Measurements from ENCODE around the gene RBMY1D. TPM values are rescaled to one million over a fixed set of nuclear protein-coding genes. Genes with fewer than 3 reads are reported as not detected.

RBMY1D gene
- total and polyA plus RNA-seq, 2 experiments from 2014 or later: not detected

GRCh38 chrY:21836343-21836742 is 58.0 kb downstream of the RBMY1D start:
- no peak overlapping the region for H3K4me3 Mint-ChIP-seq
- no peaks in the 10 kb centered on the region for H3K4me1 Mint-ChIP-seq
- H3K27ac ChIP-seq (ENCODE audit: low read depth): no peak overlapping the region
- peaks cover 93% of the 10 kb centered on the region for H3K9me3 Mint-ChIP-seq
- H3K9me2 ChIP-seq (ENCODE audit: insufficient read depth): no peaks in the 10 kb centered on the region
- ATAC-seq: no peak
- H3K36me3 Mint-ChIP-seq (ENCODE audit: low read depth): peaks cover 7% of the 10 kb centered on the region; the same call in 2 of the 3 replicates
- H3K36me3 ChIP-seq (ENCODE audit: insufficient read depth): no peaks in the 10 kb centered on the region
- no peak overlapping the region for H3K4me3 ChIP-seq
- TF ChIP-seq, protein P1, sequence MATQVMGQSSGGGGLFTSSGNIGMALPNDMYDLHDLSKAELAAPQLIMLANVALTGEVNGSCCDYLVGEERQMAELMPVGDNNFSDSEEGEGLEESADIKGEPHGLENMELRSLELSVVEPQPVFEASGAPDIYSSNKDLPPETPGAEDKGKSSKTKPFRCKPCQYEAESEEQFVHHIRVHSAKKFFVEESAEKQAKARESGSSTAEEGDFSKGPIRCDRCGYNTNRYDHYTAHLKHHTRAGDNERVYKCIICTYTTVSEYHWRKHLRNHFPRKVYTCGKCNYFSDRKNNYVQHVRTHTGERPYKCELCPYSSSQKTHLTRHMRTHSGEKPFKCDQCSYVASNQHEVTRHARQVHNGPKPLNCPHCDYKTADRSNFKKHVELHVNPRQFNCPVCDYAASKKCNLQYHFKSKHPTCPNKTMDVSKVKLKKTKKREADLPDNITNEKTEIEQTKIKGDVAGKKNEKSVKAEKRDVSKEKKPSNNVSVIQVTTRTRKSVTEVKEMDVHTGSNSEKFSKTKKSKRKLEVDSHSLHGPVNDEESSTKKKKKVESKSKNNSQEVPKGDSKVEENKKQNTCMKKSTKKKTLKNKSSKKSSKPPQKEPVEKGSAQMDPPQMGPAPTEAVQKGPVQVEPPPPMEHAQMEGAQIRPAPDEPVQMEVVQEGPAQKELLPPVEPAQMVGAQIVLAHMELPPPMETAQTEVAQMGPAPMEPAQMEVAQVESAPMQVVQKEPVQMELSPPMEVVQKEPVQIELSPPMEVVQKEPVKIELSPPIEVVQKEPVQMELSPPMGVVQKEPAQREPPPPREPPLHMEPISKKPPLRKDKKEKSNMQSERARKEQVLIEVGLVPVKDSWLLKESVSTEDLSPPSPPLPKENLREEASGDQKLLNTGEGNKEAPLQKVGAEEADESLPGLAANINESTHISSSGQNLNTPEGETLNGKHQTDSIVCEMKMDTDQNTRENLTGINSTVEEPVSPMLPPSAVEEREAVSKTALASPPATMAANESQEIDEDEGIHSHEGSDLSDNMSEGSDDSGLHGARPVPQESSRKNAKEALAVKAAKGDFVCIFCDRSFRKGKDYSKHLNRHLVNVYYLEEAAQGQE (IDR thresholded peaks at IDR 0.05; ENCODE audit: unreplicated experiment): no peak
- no peak for TF ChIP-seq EZH2 (IDR thresholded peaks at IDR 0.05; ENCODE audit: low read depth, unreplicated experiment)
- no peak for TF ChIP-seq JUNB (IDR thresholded peaks at IDR 0.05; ENCODE audit: unreplicated experiment)
- TF ChIP-seq ZNF331 (CRISPR knock-in tag; IDR thresholded peaks at IDR 0.05; ENCODE audit: low read depth): no peak
- no peak for TF ChIP-seq ETS1 (IDR thresholded peaks at IDR 0.05)
- TF ChIP-seq CREB1 (CRISPR knock-in tag; IDR thresholded peaks at IDR 0.05; ENCODE audit: low read depth): no peak
- no peak for TF ChIP-seq NANOG (IDR thresholded peaks at IDR 0.05; ENCODE audit: borderline replicate concordance)
- no peak for TF ChIP-seq EZH2phosphoT487 (IDR thresholded peaks at IDR 0.05; ENCODE audit: unreplicated experiment)
- TF ChIP-seq POLR2AphosphoS5 (IDR thresholded peaks at IDR 0.05; ENCODE audit: low read depth): no peak
- TF ChIP-seq, protein P2, sequence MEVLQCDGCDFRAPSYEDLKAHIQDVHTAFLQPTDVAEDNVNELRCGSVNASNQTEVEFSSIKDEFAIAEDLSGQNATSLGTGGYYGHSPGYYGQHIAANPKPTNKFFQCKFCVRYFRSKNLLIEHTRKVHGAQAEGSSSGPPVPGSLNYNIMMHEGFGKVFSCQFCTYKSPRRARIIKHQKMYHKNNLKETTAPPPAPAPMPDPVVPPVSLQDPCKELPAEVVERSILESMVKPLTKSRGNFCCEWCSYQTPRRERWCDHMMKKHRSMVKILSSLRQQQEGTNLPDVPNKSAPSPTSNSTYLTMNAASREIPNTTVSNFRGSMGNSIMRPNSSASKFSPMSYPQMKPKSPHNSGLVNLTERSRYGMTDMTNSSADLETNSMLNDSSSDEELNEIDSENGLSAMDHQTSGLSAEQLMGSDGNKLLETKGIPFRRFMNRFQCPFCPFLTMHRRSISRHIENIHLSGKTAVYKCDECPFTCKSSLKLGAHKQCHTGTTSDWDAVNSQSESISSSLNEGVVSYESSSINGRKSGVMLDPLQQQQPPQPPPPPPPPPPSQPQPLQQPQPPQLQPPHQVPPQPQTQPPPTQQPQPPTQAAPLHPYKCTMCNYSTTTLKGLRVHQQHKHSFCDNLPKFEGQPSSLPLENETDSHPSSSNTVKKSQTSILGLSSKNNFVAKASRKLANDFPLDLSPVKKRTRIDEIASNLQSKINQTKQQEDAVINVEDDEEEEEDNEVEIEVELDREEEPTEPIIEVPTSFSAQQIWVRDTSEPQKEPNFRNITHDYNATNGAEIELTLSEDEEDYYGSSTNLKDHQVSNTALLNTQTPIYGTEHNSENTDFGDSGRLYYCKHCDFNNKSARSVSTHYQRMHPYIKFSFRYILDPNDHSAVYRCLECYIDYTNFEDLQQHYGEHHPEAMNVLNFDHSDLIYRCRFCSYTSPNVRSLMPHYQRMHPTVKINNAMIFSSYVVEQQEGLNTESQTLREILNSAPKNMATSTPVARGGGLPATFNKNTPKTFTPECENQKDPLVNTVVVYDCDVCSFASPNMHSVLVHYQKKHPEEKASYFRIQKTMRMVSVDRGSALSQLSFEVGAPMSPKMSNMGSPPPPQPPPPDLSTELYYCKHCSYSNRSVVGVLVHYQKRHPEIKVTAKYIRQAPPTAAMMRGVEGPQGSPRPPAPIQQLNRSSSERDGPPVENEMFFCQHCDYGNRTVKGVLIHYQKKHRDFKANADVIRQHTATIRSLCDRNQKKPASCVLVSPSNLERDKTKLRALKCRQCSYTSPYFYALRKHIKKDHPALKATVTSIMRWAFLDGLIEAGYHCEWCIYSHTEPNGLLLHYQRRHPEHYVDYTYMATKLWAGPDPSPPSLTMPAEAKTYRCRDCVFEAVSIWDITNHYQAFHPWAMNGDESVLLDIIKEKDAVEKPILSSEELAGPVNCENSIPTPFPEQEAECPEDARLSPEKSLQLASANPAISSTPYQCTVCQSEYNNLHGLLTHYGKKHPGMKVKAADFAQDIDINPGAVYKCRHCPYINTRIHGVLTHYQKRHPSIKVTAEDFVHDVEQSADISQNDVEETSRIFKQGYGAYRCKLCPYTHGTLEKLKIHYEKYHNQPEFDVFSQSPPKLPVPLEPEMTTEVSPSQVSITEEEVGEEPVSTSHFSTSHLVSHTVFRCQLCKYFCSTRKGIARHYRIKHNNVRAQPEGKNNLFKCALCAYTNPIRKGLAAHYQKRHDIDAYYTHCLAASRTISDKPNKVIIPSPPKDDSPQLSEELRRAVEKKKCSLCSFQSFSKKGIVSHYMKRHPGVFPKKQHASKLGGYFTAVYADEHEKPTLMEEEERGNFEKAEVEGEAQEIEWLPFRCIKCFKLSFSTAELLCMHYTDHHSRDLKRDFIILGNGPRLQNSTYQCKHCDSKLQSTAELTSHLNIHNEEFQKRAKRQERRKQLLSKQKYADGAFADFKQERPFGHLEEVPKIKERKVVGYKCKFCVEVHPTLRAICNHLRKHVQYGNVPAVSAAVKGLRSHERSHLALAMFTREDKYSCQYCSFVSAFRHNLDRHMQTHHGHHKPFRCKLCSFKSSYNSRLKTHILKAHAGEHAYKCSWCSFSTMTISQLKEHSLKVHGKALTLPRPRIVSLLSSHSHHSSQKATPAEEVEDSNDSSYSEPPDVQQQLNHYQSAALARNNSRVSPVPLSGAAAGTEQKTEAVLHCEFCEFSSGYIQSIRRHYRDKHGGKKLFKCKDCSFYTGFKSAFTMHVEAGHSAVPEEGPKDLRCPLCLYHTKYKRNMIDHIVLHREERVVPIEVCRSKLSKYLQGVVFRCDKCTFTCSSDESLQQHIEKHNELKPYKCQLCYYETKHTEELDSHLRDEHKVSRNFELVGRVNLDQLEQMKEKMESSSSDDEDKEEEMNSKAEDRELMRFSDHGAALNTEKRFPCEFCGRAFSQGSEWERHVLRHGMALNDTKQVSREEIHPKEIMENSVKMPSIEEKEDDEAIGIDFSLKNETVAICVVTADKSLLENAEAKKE (CRISPR knock-in tag; IDR thresholded peaks at IDR 0.05): no peak
- TF ChIP-seq STAT1 (IDR thresholded peaks at IDR 0.05; ENCODE audit: unreplicated experiment): no peak
- no peak for TF ChIP-seq CTCF (conservative IDR thresholded peaks at IDR 0.05; ENCODE audit: low read depth in 2 of 2)
- no peak for TF ChIP-seq ZNF114 (CRISPR knock-in tag; IDR thresholded peaks at IDR 0.05)
- no peaks in the 10 kb centered on the region for H4K20me1 ChIP-seq (replicated peaks; ENCODE audit: insufficient read depth)
- no peak for DNase-seq (ENCODE audit: low spot score)
- H3K4me2 ChIP-seq: no peak overlapping the region
- H3K27ac Mint-ChIP-seq: no peak overlapping the region
- no peaks in the 10 kb centered on the region for H3K4me1 ChIP-seq (ENCODE audit: insufficient read depth)
- no peaks in the 10 kb centered on the region for H3K79me2 ChIP-seq (replicated peaks; ENCODE audit: insufficient read depth)
- no peak overlapping the region for H2AFZ ChIP-seq
- H3F3A ChIP-seq (replicated peaks; ENCODE audit: low read depth): no peaks in the 10 kb centered on the region
- no peaks in the 10 kb centered on the region for H3K27me3 ChIP-seq (ENCODE audit: insufficient read depth)
- H3K27me3 Mint-ChIP-seq (ENCODE audit: insufficient read depth, low read depth, poor library complexity): no peaks in the 10 kb centered on the region
